Measurements from ENCODE around the gene ARHGAP26. TPM values are rescaled to one million over a fixed set of nuclear protein-coding genes. Genes with fewer than 3 reads are reported as not detected.

Gene ARHGAP26
- total RNA-seq, 1 experiment from 2014 or later = 34.5 TPM

DNA sequence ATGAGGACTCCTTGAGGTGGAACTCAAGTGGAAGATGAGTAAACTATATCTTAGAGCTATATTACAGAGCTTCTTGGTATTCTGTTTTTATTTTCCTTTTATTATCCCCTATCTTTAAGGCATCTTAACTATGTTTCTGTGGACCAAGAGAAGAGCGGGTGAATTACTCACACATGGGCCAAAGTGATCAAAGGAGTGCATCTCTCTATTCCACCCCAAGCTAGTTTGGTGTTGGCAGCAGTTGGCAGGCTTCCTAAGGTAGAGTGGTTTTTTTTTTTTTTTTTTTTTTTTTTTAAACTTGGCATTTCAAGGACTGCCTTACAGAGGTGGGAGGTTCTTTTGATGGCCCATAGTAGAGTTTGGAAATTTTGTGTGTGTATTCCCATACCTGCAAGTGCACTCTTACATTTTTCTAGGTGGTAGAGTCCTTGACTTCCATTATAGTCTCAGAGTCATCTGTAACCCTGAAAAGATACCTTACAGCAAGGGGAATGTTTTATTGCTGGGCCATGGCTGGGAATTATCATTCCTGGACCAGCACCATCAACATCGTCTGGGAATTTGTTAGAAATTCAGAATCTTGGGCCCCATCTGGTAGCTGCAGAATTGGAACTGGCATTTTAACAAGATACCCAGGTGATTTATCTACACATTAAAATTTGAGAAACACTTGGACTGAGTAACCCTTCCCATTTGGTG, 51.0 kb downstream of the ARHGAP26 start:
- H3K4me3 ChIP-seq (replicated peaks in 1 of 2; ENCODE audit: low read depth in 1 of 2, low read length in 2 of 2) = peak overlapping the region; percentile 3 to 34; a peak in 3 of 4 replicates
- CTCF ChIA-PET = interaction anchor here (0.7 to 1.8 kb wide), 6 partner anchors 46 to 108 kb away, joined by 3 to 7 read pairs (median 4); partner anchors contain the start of gene ARHGAP26
- BruUV-seq (replicated peaks) = no TSS peak
- peaks cover 30% of the 10 kb centered on the region for H3K79me2 ChIP-seq (ENCODE audit: insufficient read depth, low read length)
- no peak overlapping the region for H2AFZ ChIP-seq (ENCODE audit: low read depth, low read length, poor library complexity, severe bottlenecking)
- RAD21 ChIA-PET (ENCODE audit: low non-redundant PET in 1 of 2, low total read pairs in 2 of 2, uncharacterized antibody in 2 of 2, unreplicated experiment in 2 of 2) = interaction anchor here in 1 of 2 experiments (0.7 kb wide), 1 partner anchor 73 kb away, joined by 5 read pairs; no protein-coding TSS in a partner anchor
- H3K9me2 ChIP-seq (ENCODE audit: insufficient read depth) = no peaks in the 10 kb centered on the region
- H4K20me1 ChIP-seq (ENCODE audit: insufficient read depth) = no peaks in the 10 kb centered on the region
- intact Hi-C loops (cut with micrococcal nuclease) = no loop called here
- H3K27ac ChIP-seq (ENCODE audit: low read depth, low read length) = peak overlapping the region; percentile 89
- no peaks in the 10 kb centered on the region for H3K9me3 ChIP-seq (ENCODE audit: control insufficient read depth in 1 of 2, insufficient read depth in 1 of 2, low read depth in 1 of 2, low read length in 2 of 2)
- H3K4me2 ChIP-seq (ENCODE audit: low read length) = peak overlapping the region; percentile 84
- no peaks in the 10 kb centered on the region for H3K27me3 ChIP-seq (ENCODE audit: insufficient read depth, low read length)
- TF ChIP-seq TCF7L2 (IDR thresholded peaks at IDR 0.05; ENCODE audit: borderline replicate concordance, extremely low read depth, insufficient read depth, insufficient read length) (peak; percentile 85), RAD21 (IDR thresholded peaks at IDR 0.05; ENCODE audit: low read depth) (no peak), POLR2AphosphoS5 (IDR thresholded peaks at IDR 0.05; ENCODE audit: low read depth, low read length) (0 out of 2 replicates have a peak, but pooled peaks have one; percentile 35)
- ATAC-seq (peak; percentile 39), DNase-seq (ENCODE audit: low read depth, low spot score) (no peak)
- peak overlapping the region; percentile 31 for H3K9ac ChIP-seq (ENCODE audit: low read length)
- H3K36me3 ChIP-seq (ENCODE audit: control insufficient read depth in 1 of 2, insufficient read depth in 2 of 2, low read length in 2 of 2) = no peaks in the 10 kb centered on the region
- POLR2A ChIA-PET = interaction anchor here (1.0 to 1.3 kb wide), 2 partner anchors 15 to 36 kb away, joined by 3 read pairs; no protein-coding TSS in a partner anchor
- H3K4me1 ChIP-seq (ENCODE audit: control insufficient read depth in 1 of 2, insufficient read depth in 2 of 2, low read length in 2 of 2) = peaks cover 92 to 100% of the 10 kb centered on the region in 2 experiments

DNA sequence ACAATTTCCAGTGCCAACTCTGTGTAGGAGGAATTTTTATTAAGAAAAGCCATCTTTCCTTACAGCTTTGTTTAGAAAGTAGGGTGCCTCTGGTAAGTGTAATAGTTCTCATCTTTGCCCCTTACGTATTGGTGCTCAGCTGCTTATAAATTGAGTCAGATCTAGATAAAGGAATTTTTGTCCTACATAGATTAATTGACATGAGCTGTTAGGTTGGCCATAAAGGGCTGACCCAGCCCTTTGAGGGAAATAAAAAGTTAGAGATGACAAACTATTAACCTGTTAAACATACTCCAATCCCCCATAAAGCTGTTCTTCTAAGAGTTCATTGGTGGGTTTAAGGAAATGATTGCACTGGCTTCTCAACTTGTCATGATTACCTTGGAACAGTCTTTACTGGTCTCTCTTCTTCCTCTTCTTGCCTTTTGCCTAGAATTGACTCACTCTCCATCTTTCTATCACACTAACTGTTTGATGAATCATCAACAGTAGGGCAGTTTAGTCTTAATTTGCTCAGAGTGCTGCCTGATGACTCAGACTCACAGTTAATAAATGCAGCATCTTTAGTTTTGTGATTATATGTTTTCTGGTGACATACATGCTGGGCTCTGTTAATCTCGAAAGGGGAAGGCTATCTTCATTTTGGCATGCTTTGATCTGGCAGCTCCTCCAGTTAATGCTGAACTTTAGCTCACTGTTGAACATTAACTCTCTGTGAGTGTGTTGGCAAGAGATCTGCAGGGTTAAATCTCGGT, 51.7 kb downstream of the ARHGAP26 start:
- Histone ChIP-seq H4K20me1 (ENCODE audit: insufficient read depth) (no peaks in the 10 kb centered on the region), H2AFZ (ENCODE audit: low read depth, low read length, poor library complexity, severe bottlenecking) (no peak overlapping the region), H3K27me3 (ENCODE audit: insufficient read depth, low read length) (no peaks in the 10 kb centered on the region), H3K9ac (ENCODE audit: low read length) (peak overlapping the region; percentile 31; the same call in 1 of the 2 replicates), H3K4me2 (ENCODE audit: low read length) (peak overlapping the region; percentile 84), H3K4me1 (ENCODE audit: control insufficient read depth in 1 of 2, insufficient read depth in 2 of 2, low read length in 2 of 2) (peaks cover 92 to 100% of the 10 kb centered on the region in 2 experiments), H3K9me2 (ENCODE audit: insufficient read depth) (no peaks in the 10 kb centered on the region), H3K36me3 (ENCODE audit: control insufficient read depth in 1 of 2, insufficient read depth in 2 of 2, low read length in 2 of 2) (no peaks in the 10 kb centered on the region), H3K27ac (ENCODE audit: low read depth, low read length) (peak overlapping the region; percentile 89), H3K9me3 (ENCODE audit: control insufficient read depth in 1 of 2, insufficient read depth in 1 of 2, low read depth in 1 of 2, low read length in 2 of 2) (no peaks in the 10 kb centered on the region), H3K79me2 (ENCODE audit: insufficient read depth, low read length) (peaks cover 29% of the 10 kb centered on the region), H3K4me3 (replicated peaks in 1 of 2; ENCODE audit: low read depth in 1 of 2, low read length in 2 of 2) (peak overlapping the region; percentile 3 to 34; a peak in 3 of 4 replicates)
- TF ChIP-seq POLR2AphosphoS5 (IDR thresholded peaks at IDR 0.05; ENCODE audit: low read depth, low read length) (peak; percentile 42; the same call in 1 of the 2 replicates), EZH2phosphoT487 (IDR thresholded peaks at IDR 0.05; ENCODE audit: borderline replicate concordance) (no peak), EZH2 (IDR thresholded peaks at IDR 0.05) (no peak), TCF7L2 (IDR thresholded peaks at IDR 0.05; ENCODE audit: borderline replicate concordance, extremely low read depth, insufficient read depth, insufficient read length) (peak; percentile 83), YY1 (IDR thresholded peaks at IDR 0.05; ENCODE audit: extremely low read depth, insufficient replicate concordance, low read depth, low read length) (peak; percentile 48), SIN3A (IDR thresholded peaks at IDR 0.05; ENCODE audit: low read depth) (no peak), SRF (IDR thresholded peaks at IDR 0.05; ENCODE audit: low read depth) (no peak), POLR2A (IDR thresholded peaks at IDR 0.05; ENCODE audit: borderline replicate concordance, extremely low read depth, insufficient read depth, insufficient read length) (no peak)
- TF ChIP-seq, protein P1, sequence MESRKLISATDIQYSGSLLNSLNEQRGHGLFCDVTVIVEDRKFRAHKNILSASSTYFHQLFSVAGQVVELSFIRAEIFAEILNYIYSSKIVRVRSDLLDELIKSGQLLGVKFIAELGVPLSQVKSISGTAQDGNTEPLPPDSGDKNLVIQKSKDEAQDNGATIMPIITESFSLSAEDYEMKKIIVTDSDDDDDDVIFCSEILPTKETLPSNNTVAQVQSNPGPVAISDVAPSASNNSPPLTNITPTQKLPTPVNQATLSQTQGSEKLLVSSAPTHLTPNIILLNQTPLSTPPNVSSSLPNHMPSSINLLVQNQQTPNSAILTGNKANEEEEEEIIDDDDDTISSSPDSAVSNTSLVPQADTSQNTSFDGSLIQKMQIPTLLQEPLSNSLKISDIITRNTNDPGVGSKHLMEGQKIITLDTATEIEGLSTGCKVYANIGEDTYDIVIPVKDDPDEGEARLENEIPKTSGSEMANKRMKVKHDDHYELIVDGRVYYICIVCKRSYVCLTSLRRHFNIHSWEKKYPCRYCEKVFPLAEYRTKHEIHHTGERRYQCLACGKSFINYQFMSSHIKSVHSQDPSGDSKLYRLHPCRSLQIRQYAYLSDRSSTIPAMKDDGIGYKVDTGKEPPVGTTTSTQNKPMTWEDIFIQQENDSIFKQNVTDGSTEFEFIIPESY (IDR thresholded peaks at IDR 0.05; ENCODE audit: extremely low read depth, insufficient replicate concordance, low read length) = no peak
- intact Hi-C loops (cut with micrococcal nuclease) = no loop called here
- peak; percentile 42 for ATAC-seq
- ChIA-PET POLR2A (interaction anchor here (1.0 to 1.3 kb wide), 3 partner anchors 14 to 42 kb away, joined by 3 read pairs; no protein-coding TSS in a partner anchor), CTCF (interaction anchor here (0.7 to 1.8 kb wide), 5 partner anchors 45 to 109 kb away, joined by 3 to 7 read pairs (median 4); partner anchors contain the start of gene ARHGAP26), RAD21 (ENCODE audit: low non-redundant PET in 1 of 2, low total read pairs in 2 of 2, uncharacterized antibody in 2 of 2, unreplicated experiment in 2 of 2) (no interaction called here)
- DNase-seq (ENCODE audit: low read depth, low spot score) = peak; percentile 86
- no TSS peak for BruUV-seq (replicated peaks)
